Loucy (cell line): Measurements from ENCODE around the gene FCAMR.

Experiments used
- H2AFZ ChIP-seq: fragments of 200-600 bp; sonication (generic); 2 replicates; pipeline ENCODE4 v1.6.0; 2016; ENCODE audit warnings: antibody characterized with exemption, mild to moderate bottlenecking, low read length, moderate library complexity
- H3F3A ChIP-seq: fragments of 200-600 bp; 2 replicates; pipeline ENCODE4 v1.6.0; 2016; ENCODE audit warnings: antibody characterized with exemption, low read depth, mild to moderate bottlenecking
- H3K27me3 ChIP-seq: fragments of 200-600 bp; sonication (generic); 2 replicates; pipeline ENCODE4 v1.6.1; 2014; ENCODE audit warnings: low read length, mild to moderate bottlenecking; ENCODE audit not compliant: insufficient read depth, poor library complexity, severe bottlenecking
- H3K36me3 ChIP-seq: fragments of 200-600 bp; sonication (generic); 2 replicates; pipeline ENCODE4 v1.6.1; 2016; ENCODE audit warnings: low read length; ENCODE audit not compliant: insufficient read depth
- H3K4me1 ChIP-seq: fragments of 200-600 bp; sonication (generic); 2 replicates; pipeline ENCODE4 v1.5.1; 2014; ENCODE audit warnings: low read length, mild to moderate bottlenecking; ENCODE audit not compliant: insufficient read depth, poor library complexity, severe bottlenecking
- H3K4me2 ChIP-seq: fragments of 200-600 bp; sonication (generic); 2 replicates; pipeline ENCODE4 v1.6.0; 2014; ENCODE audit warnings: antibody characterized with exemption, low read length, low read depth, mild to moderate bottlenecking; ENCODE audit not compliant: poor library complexity, severe bottlenecking
- H3K4me3 ChIP-seq: fragments of 200-600 bp; sonication (generic); 2 replicates; pipeline ENCODE4 v1.5.1; 2014; ENCODE audit warnings: low read length, mild to moderate bottlenecking, mixed read lengths; ENCODE audit not compliant: poor library complexity, severe bottlenecking
- H3K79me2 ChIP-seq: fragments of 200-600 bp; sonication (generic); 2 replicates; pipeline ENCODE4 v1.6.1; 2014; ENCODE audit warnings: low read length; ENCODE audit not compliant: insufficient read depth
- H3K9ac ChIP-seq: fragments of 200-600 bp; sonication (generic); 2 replicates; pipeline ENCODE4 v1.6.0; 2014; ENCODE audit warnings: mild to moderate bottlenecking, low read depth, low read length, moderate library complexity; ENCODE audit not compliant: poor library complexity, severe bottlenecking
- H3K9me2 ChIP-seq: fragments of 200-600 bp; sonication (generic); replicated peaks from 2 replicates; pipeline ENCODE4 v1.6.1; 2016; ENCODE audit warnings: low read depth, low read length, mixed read lengths
- H3K9me3 ChIP-seq: fragments of 200-600 bp; sonication (generic); 2 replicates; pipeline ENCODE4 v1.6.1; 2014; ENCODE audit warnings: mild to moderate bottlenecking, antibody characterized with exemption, low read length, low read depth; ENCODE audit not compliant: insufficient read depth
- H4K20me1 ChIP-seq: fragments of 200-600 bp; sonication (generic); 2 replicates; pipeline ENCODE4 v1.6.0; 2014; ENCODE audit warnings: antibody characterized with exemption, low read length, mild to moderate bottlenecking; ENCODE audit not compliant: insufficient read depth, poor library complexity, severe bottlenecking
- CTCF ChIP-seq: fragments of 200-600 bp; sonication (generic); conservative IDR thresholded peaks from 2 replicates; pipeline ENCODE4 v1.5.1; 2014; ENCODE audit warnings: mild to moderate bottlenecking, antibody characterized with exemption, low read length
- EZH2phosphoT487 ChIP-seq: fragments of 200-600 bp; IDR thresholded peaks from 2 replicates; pipeline ENCODE4 v1.6.1; 2018; ENCODE audit warnings: antibody characterized with exemption, mild to moderate bottlenecking, moderate library complexity, borderline replicate concordance

The FCAMR gene

DNA sequence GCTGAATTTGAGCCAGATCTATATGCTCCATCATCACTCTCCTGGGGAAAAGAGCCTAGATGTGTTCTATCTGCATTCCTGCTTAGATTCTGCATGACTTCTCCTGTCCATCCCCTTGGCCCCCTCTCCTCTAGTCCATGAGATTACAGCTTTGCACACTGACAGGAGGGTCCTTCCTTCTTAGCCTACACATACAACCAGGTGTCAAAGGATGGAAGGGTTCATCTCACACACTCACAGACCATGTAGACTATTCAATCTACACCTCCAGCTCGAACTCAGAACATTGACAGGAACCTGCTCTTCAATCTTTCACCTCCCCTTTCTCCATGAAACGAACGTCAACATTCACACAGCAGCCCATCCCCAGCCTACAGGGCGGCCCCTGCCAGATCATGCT is 48.4 kb upstream of the FCAMR start:
- Histone ChIP-seq H3K4me1 (no peaks in the 10 kb centered on the region), H3K4me2 (no peak overlapping the region), H3K9me3 (no peaks in the 10 kb centered on the region), H3F3A (no peaks in the 10 kb centered on the region), H4K20me1 (no peaks in the 10 kb centered on the region), H3K9me2 (no peaks in the 10 kb centered on the region), H3K79me2 (no peaks in the 10 kb centered on the region), H3K4me3 (no peak overlapping the region), H3K27me3 (peaks cover 10% of the 10 kb centered on the region), H3K9ac (no peak overlapping the region), H2AFZ (no peak overlapping the region), H3K36me3 (no peaks in the 10 kb centered on the region)
- TF ChIP-seq EZH2phosphoT487, result no peak
- no peak for TF ChIP-seq CTCF

DNA sequence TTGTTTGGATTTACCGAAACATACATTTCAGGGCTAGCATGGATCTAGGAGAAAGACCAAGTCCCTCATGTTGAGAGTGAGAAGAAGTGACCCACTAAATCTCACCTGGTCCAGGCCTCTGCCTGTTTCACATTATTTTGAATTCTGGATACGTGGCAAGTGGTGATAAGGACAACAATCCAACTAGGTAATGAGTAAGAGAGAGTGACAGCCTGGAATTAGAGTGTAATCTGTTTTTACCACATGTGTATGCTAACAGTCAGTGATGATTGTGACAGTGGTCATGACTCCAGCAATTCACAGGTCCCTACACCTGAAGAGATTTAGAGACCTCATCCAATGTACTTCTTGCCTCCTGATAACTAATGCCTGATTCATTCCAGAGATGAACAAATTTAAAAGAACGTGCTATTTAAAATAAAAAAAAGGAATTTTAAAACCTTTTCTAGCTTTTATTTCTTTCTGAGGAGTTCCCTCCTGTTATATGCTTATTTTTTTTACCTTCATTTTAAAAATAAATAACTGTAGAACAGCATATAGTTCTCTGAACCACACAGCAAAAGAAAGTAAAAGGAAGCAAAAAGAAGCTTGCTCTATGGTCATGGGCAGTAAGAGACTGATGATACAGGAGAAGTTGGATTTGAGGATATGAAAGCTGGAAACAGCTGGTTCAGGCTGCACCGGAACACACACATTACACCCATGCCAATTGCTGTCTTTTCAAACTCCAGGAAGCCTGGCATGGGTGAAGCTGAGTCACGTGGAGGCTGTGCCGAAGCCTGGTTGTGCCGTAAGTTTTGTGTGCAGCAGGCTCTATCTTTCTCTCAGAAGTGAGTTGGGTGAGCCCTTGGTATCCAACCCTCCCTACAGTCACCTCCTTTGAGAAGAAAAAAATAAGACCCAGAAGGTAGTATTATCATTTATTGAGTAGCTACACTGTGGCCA is 47.6 kb upstream of the FCAMR start:
- TF ChIP-seq EZH2phosphoT487 (no peak), CTCF (no peak)
- H3K9me3 ChIP-seq, result no peaks in the 10 kb centered on the region
- no peaks in the 10 kb centered on the region for H3K79me2 ChIP-seq
- H3K9me2 ChIP-seq, result no peaks in the 10 kb centered on the region
- H2AFZ ChIP-seq, result no peak overlapping the region
- H3K4me3 ChIP-seq, result no peak overlapping the region
- peaks cover 12% of the 10 kb centered on the region for H3K27me3 ChIP-seq
- no peaks in the 10 kb centered on the region for H3F3A ChIP-seq
- H3K4me2 ChIP-seq, result no peak overlapping the region
- H3K36me3 ChIP-seq, result no peaks in the 10 kb centered on the region
- H3K9ac ChIP-seq, result no peak overlapping the region
- no peaks in the 10 kb centered on the region for H4K20me1 ChIP-seq
- no peaks in the 10 kb centered on the region for H3K4me1 ChIP-seq

GRCh38 chr1:207015791-207016190 is 45.5 kb upstream of the FCAMR start:
- Histone ChIP-seq H2AFZ (no peak overlapping the region), H3F3A (no peaks in the 10 kb centered on the region), H3K9me3 (no peaks in the 10 kb centered on the region), H3K27me3 (peaks cover 24% of the 10 kb centered on the region), H3K79me2 (no peaks in the 10 kb centered on the region), H3K4me1 (no peaks in the 10 kb centered on the region), H3K4me3 (no peak overlapping the region), H3K9me2 (no peaks in the 10 kb centered on the region), H4K20me1 (no peaks in the 10 kb centered on the region), H3K36me3 (no peaks in the 10 kb centered on the region), H3K9ac (no peak overlapping the region), H3K4me2 (no peak overlapping the region)
- TF ChIP-seq EZH2phosphoT487, result no peak
- no peak for TF ChIP-seq CTCF
